ENCODE data around the gene WDR70.
"Not testable (repeated sequence)": the region's sequence is repeated elsewhere in the genome, so short reads cannot be mapped to it uniquely, and the experiment has no call there.

WDR70 gene

DNA sequence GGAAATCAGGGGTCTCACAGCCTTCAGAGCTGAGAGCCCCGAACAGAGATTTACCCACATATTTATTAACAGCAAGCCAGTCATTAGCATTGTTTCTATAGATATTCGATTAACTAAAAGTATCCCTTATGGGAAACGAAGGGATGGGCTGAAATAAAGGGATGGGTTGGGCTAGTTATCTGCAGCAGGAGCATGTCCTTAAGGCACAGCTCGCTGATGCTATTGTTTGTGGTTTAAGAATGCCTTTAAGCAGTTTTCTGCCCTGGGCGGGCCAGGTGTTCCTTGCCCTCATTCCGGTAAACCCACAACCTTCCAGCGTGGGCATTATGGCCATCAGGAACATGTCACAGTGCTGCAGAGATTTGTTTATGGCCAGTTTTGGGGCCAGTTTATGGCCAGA is 74.1 kb downstream of the WDR70 start:
- DNase-seq (ENCODE audit: extremely low read depth in 1 of 2, low read depth in 1 of 2), result not testable (repeated sequence)

DNA sequence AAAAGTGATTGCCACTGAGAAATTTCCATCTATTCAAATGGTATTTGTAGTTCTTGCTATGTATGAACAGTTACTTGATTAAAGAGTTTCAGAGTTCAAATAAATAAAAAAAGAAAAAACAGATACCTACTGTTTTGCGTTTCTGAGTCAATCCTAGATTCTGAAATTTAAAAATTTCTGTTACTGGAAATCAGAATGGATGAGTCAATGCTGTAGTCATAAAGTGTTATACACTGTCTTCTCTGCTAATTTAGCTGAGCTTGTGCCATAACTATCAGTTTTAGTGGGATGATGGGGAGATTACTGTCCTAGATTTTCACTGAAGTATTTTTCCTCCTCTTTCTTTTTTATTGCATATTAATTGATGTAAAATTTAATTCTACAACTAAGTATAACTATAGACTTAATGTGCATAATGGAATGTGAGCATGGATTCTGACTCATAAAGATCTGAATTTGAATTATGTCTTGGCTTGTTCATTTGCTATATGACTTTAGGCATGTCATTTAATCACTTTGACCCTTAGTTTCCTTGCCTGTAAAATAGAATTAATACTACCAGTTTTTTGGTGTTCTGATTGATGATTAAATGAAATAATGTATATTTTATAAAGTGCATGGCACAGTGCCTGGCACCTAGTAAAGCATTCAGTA is 75.4 kb downstream of the WDR70 start:
- DNase-seq (ENCODE audit: extremely low read depth in 1 of 2, low read depth in 1 of 2), result not testable (repeated sequence)

DNA sequence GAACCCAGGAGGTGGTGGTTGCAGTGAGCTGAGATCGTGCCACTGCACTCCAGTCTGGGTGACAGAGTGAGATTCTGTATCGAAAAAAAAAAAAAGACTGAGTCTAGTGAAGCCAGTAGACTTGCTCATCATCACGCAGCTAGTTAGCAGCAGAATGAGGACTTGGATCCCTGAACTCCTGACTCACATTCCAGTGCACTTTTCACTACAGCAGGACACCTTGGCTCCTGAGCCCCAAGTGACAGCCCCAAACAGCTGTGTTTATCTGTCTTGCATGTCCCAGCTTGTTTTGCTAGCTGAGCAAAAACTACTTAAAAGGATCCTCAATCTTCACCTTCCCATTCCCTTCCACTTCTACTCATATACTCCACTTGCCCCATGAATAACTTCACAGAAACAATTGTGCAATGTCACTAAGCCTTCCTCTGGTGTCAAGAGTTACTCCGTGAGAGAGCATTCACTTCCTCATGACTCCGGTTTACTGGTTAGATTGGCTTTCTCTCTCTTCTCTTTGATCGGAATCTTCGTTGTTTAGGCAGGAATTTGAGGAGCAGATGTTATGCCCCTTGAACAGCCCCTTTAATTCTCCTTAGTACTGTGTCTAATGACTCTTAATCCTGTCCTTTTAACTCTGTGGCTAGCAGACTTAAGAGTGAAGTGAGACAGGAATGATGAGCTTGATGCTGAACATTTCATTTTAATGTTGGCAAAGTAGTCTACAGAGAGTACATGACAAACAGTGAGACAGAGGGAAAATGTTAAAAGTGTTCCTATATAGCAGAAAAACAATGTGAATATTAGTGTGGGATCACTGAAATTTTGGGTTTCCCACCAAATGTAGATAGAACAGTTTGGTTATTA is 84.3 kb downstream of the WDR70 start:
- not testable (repeated sequence) for DNase-seq (ENCODE audit: extremely low read depth in 1 of 2, low read depth in 1 of 2)

DNA sequence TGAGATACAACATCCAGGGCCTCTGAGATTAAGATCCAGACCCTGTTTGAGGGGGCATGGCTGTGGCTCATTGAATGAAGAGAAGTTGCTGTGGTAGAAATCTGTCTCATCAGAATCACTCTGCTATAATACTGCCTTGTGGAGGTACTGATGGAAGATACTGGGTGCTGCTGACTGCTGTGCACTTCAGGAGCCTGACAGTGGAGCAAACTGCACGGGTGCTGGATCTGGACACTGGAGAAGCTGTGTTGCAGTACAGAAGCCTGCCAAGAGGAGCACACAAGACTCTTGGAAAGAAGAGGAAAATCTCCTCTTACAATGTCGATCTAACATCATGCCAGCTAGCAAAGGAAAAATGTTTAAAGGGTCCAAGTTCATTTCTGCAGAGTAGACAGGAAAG is 85.5 kb downstream of the WDR70 start:
- not testable (repeated sequence) for DNase-seq (ENCODE audit: extremely low read depth in 1 of 2, low read depth in 1 of 2)

DNA sequence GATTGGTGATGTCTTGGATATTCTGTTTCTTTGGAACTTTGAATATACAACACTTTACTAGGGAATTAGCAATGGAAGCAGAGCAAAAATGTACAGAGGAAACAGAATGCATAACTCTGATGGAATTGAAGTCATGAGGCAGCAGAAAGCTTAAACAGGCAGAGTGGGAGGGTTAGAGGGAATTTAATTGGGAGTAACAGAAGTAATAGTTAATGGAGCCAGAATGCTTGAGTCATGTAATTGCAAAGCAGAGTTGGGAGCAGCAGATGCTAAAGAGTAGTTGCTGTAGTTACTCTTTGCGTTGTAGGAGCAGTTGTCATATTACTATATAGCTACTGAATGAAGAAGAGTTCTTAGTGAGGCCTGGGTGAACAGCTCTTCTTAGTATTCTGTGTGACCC is 90.3 kb downstream of the WDR70 start:
- not testable (repeated sequence) for DNase-seq (ENCODE audit: extremely low read depth in 1 of 2, low read depth in 1 of 2)

DNA sequence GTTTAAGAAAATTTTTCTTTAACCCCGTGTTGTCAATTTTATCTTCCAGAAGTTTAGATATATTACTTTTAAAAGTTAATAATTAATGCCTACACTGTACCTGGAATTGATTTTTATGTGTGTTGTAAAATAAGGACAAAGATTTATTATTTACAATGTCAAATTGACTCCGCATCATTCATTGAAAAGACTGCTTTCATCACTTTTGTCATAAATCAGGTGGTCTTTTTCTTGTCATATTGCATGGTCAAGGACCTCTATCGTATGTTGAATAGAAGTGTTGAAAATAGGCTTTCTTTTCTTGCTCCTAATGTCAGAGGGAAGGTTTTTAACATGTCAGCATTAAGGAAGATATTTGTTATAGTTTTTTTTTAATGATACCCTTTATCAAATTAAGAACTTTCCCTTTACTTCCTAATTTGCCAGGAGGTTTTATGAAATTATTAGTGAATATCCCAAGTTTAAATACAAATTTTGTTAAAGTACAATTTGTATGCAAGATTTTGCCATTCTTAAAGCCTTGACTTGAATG is 92.6 kb downstream of the WDR70 start:
- DNase-seq (ENCODE audit: extremely low read depth in 1 of 2, low read depth in 1 of 2), result no peak

DNA sequence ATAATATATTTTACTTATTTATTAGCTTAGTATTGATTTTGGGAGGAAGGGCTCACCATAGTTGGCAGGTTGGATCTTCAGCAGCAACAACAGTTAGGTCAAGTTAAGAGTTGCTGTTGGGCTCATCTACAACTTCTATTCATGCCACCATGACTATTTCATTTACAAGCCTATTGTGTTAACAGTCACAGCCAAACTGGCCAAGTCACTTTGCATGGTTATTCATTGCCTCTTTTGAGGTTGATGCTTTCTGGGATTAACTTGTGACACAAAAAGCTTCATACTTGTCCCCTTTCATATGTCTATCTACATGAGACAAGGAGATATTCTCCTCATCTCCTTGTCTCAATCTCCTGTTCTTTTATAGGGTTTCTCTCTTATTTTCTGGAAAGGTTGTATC is 98.3 kb downstream of the WDR70 start:
- no peak for DNase-seq (ENCODE audit: extremely low read depth in 1 of 2, low read depth in 1 of 2)

DNA sequence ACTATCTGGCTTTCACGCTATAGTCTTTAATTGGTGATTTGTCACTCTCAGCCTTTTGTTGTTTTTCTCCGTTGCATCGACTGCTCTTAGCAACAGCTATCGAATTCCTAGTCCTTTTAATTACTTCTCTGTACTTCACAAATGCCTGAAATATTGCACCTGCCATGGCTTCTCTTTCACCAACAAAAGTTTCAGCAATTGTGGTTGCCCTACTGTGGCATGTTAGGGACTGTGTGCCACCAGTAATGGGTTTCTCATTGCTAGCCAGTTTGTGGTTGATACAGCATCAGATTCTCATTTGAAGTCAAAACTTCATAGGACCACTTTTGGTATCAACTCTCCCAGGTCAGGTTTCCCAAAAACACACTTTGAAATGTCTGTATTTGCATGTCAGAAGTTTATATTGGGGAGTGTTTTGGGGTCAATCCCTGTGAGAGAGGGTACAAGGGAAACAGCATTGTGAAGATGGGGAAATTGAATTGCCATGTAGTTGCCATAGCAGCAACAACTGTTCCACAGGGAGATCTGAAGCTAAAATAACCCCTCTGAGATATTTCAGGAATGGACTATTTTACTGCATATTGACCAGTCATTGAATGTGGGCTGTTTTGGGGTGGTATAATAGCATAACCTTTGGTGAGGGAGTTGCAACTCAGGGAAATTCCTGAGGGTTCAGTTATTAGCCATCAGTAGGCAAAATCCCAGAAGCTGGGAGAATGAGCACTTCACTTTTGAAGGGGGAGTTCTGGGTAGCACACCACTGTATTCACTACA is 99.2 kb downstream of the WDR70 start:
- no peak for DNase-seq (ENCODE audit: extremely low read depth in 1 of 2, low read depth in 1 of 2)

DNA sequence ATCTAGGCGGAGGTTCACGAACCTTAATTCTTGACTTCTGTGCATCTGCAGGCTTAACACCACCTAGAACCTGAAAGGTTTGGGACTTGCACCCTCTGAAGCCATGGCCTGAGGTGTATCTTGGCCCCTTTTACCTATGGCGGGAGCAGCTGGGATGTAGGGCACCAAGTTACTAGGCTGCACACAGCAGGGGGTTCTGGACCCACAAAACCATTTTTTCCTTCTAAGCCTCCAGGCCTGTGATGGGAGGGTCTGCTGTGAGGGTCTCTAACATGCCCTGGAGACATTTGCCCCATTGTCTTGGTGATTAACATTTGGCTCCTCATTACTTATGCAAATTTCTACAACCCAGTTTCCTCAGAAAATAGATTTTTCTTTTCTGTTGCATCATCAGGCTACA is 102.3 kb downstream of the WDR70 start:
- not testable (repeated sequence) for DNase-seq (ENCODE audit: extremely low read depth in 1 of 2, low read depth in 1 of 2)

DNA sequence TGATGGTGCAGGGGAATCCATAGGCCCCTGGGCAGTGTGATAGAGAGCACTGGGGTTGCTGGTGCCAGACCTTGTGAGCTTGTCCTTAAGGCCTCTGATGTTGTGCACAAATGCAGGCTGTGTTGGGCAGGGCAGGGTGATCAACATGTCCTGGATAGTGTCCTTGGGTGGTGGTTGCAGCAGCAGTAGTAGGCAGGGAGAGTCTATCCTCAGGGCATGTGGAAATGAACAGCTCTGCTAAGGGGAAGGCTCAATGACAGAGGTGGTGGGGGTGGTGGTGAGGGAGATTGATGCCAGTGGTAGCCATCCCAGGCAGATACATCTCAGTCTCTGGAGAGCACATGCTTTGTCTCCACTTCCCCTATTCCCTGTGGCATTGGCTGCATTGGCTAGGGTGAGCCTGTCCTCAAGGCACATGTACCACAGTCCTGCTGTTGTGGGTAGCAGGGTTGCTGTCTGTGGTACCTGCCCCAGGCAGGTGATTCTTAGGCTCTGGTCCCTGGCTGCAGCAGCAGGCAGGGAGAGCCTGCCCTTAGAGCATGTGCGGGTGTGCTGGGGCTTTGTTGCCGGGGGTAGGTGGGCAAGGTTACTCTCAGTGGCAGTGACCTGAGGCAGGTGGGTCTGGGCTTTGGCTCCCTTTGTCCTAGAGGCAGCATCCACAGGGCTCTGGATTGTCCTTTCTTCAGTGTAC is 111.1 kb downstream of the WDR70 start:
- no peak for DNase-seq (ENCODE audit: extremely low read depth in 1 of 2, low read depth in 1 of 2)

DNA sequence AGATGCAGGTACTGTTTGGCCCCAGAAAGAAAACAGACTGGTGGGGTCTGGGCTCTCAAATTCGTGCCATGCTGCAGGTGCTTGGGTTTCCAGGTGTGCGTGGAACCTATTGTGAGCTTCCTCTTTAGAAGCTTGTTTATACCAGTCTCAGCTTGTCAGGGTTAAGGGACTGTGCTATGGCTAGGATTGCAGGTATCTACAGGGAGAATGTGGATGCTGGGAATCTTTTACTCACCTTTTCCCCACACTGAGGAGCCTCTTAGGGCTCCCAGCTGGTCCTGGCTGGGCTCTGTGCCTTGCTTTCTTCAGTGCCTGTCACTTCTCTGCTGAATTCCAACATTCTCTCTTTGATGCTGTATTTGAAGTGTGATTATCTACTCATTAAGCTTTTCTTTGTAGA is 111.8 kb downstream of the WDR70 start:
- no peak for DNase-seq (ENCODE audit: extremely low read depth in 1 of 2, low read depth in 1 of 2)

DNA sequence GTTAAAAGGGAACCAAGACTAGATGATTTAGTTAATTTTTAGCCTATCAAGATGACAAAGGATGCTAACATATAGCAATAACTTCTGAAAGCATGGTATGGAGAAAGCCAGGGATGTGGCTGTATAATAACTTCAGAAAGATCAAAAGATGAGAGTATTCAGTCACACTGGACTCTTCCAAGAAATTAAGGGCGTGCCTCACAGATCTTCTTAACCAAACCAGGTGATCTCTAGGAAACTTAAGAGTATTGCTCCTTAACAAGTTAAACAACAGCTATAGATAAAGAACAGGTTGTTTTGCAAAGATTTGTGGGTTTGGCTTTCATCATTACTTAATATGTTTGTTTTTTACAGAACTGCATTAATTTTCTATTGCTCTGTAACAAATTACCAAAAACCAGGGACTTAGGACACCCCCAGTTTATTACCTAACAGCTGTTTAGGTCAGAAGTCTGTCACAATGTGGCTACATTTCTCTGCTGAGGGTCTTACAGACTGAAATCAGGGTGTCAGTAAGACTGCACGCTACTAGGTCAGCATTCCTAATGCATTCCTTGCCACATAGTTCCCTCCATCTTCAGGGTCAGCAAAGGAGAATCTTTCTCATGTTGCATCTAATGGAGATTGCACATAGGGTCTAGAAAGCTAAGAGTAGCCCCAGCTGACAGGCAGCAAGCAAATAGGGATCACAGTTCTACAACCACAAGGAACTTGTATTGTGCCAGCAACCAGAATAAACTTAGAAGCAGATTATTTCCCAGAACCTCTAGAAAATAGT is 113.8 kb downstream of the WDR70 start:
- DNase-seq (ENCODE audit: extremely low read depth in 1 of 2, low read depth in 1 of 2), result no peak

DNA sequence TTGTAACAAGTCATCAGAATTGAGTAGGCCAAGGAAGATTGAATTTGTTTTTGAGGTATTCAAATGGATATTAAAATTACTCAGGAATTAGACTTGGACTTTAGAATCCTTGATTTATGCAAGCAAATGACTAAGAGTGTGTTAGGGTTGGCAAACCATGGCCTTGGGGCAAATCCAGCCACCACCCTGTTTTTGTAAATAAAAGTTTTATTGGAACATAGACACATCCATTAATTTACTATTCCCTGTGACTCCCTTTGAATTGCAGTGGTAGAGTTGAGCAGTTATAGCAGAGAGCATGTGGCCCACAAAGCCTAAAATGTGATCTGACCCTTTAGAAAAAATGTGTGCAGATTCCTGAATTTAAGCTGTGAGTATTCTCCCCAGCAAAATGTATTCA is 115.6 kb downstream of the WDR70 start:
- DNase-seq (ENCODE audit: extremely low read depth in 1 of 2, low read depth in 1 of 2), result no peak

DNA sequence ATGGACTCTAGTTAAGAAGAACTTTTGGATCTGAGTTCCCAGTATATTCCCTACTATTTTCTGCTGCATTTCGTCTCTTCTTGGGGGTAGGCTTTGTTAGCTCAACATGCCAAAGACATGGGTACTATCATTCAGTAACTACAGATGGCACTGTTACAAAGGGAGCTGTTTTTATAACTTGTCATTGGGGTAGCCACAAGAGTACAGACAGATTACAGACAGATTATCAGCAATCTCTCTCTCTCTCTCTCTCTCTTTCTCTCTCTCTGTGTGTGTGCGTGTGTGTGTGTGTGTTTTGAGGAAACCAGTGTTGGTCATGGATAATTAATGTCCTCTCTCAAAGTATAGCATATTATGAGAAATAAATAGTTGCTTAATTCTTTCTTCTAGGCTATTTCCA is 116.1 kb downstream of the WDR70 start:
- no peak for DNase-seq (ENCODE audit: extremely low read depth in 1 of 2, low read depth in 1 of 2)

DNA sequence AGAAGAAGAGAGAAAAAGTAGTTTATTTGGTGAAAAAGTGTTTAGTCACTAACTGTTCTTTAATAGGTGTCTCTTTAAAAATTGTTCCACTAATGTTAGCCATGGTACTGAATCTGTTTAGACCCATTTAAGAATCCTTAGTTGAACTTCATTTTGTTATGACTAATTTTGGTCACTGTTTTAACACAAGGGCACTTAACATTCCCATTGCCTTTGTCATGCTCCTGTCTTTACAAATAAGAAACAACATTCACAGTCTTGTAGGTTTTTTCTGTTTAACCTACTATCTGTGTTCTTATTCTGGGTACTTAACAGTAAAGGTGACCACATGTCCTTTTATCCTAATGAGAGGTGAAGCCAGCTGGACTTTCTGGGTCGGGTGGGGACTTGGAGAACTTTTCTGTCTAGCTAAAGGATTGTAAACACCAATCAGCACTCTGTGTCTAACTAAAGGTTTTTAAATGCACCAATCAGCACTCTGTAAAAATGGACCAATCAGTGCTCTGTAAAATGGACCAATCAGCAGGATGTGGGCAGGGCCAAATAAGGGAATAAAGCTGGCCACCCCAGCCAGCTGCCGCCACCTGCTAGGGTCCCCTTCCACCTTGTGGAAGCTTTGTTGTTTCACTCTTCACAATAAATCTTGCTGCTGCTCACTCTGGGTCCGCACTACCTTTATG is 116.7 kb downstream of the WDR70 start:
- no peak for DNase-seq (ENCODE audit: extremely low read depth in 1 of 2, low read depth in 1 of 2)

DNA sequence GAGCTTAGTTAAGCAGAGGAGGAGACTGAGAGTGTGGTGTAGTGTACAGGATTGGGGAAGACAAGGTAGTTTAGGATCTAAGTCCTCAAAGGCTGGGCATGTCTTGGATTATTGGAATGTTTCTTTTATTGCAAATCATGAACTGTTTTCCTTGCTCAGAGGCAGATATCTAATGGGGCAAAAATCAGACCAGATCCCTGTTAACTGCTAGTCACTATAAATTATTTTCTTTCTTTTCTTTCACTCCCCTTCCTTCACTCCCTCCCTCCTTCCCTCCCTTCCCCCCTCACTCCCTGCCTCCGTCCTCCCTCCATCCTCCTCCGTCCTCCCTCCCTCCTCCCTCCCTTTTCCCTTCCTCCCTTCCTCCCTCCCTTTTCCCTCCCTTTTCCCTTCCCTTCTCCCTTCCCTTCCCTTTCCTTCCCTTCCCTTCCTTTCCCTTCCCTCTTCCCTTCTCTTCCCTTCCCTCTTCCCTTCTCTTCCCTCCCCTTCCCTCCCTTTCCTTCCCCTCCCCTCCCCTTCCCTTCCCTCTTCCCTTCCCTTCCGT is 117.9 kb downstream of the WDR70 start:
- DNase-seq (ENCODE audit: extremely low read depth in 1 of 2, low read depth in 1 of 2), result no peak

DNA sequence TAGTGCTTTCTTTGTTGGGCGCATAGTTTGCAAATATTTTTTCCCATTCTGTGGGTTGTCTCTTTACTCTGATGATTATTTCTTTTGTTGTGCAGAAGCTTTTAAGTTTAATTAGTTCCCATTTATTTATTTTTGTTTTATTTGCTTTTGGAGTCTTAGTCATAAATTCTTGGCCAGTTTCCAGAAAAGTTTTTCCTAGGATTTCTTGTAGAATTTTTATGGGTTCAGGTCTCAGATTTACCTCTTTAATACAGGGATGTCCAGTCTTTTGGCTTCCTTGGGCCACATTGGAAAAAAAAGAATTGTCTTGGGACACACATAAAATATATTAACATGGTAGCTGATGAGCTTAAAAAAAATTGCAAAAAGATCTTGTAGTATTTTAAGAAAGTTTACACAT is 122.0 kb downstream of the WDR70 start:
- no peak for DNase-seq (ENCODE audit: extremely low read depth in 1 of 2, low read depth in 1 of 2)

DNA sequence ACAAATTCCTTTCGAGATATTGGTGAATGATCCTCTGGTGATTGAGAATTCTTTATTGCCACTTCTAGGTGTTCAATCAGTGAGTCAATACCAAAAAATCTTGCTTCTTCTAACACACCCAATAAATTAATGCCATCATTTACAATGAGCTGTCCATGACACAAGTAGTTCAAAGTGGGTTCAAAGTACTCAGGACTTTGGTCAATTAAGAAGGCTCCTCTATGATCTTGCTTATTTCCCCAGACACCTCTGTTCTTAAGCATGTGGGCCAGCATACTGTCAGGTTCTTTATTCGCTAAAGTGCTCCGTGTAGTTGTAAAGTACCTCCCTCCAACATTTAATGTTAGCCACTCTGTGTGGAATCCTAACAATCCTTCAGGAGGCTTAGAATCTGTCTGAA is 127.1 kb downstream of the WDR70 start:
- no peak for DNase-seq (ENCODE audit: extremely low read depth in 1 of 2, low read depth in 1 of 2)

DNA sequence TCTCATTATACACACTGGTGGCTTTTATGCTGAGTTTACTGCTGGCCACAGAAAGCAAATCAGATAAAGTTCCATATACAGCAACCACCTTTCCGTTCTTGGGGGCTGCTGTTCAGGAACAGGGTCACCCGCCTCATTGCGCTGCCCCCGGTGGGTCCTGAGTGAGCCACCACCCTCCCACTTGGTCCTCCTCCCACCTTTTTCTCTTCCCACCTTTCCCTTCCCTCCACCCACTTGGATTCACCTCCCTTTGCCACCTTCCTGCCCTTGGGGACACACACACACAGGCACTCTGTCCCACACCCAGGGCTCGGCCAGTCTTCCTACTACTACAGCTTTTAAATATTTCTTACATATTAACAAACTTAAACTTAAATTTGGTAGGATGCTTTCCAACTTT is 127.6 kb downstream of the WDR70 start:
- DNase-seq (ENCODE audit: extremely low read depth in 1 of 2, low read depth in 1 of 2), result no peak

All from activated CD8-positive, alpha-beta memory T cell treated with anti-CD3 and anti-CD28 coated beads for 1 hour (primary cell).